Type B pancreatic cell (in vitro differentiated cells): ENCODE results near the gene TBC1D2. TPM values are rescaled to one million over a fixed set of nuclear protein-coding genes. Genes with fewer than 3 reads are reported as not detected.

ENCODE experiments used
- DNase-seq: peaks from one replicate; pipeline ENCODE4 v3.0.0; 2021; ENCODE audit warnings: mixed read lengths; ENCODE audit not compliant: unreplicated experiment; ENCODE audit errors: extremely low spot score
- H3K27ac Mint-ChIP-seq: 2 replicates; pipeline ENCODE4 v1.8.0; 2021; ENCODE audit warnings: mild to moderate bottlenecking, mixed read lengths
- H3K27me3 Mint-ChIP-seq: 2 replicates; pipeline ENCODE4 v1.8.0; 2021; ENCODE audit warnings: mixed read lengths
- H3K36me3 Mint-ChIP-seq: 2 replicates; pipeline ENCODE4 v1.8.0; 2021; ENCODE audit warnings: mixed read lengths
- H3K4me1 Mint-ChIP-seq: one replicate; pipeline ENCODE4 v1.8.0; 2021; ENCODE audit warnings: mixed read lengths; ENCODE audit not compliant: unreplicated experiment
- H3K4me3 Mint-ChIP-seq: 2 replicates; pipeline ENCODE4 v1.8.0; 2021; ENCODE audit warnings: mild to moderate bottlenecking, mixed read lengths
- H3K9me3 Mint-ChIP-seq: 2 replicates; pipeline ENCODE4 v1.8.0; 2021; ENCODE audit warnings: mixed read lengths
- total RNA-seq: library from RNA; stranded (reverse); gene quantifications from 2 replicates; pipeline ENCODE4 v1.2.1, GENCODE V29; 2021; ENCODE audit warnings: low replicate concordance
- TF ChIP-seq, protein P1 (sequence below): fragments of 200-600 bp; sonication (generic); conservative IDR thresholded peaks from 2 replicates; pipeline ENCODE4 v1.5.0; 2021; ENCODE audit warnings: antibody characterized with exemption, mild to moderate bottlenecking

Gene TBC1D2
- total RNA-seq, 1 donor from 2014 or later = 9.4 TPM

- Mint-ChIP-seq H3K4me1 (peaks cover 29% of the 10 kb centered on the region), H3K4me3 (peak overlapping the region; percentile 17), H3K27me3 (no peaks in the 10 kb centered on the region), H3K9me3 (no peaks in the 10 kb centered on the region), H3K36me3 (peaks cover 5% of the 10 kb centered on the region), H3K27ac (peak overlapping the region; percentile 92)
- TF ChIP-seq, protein P1, sequence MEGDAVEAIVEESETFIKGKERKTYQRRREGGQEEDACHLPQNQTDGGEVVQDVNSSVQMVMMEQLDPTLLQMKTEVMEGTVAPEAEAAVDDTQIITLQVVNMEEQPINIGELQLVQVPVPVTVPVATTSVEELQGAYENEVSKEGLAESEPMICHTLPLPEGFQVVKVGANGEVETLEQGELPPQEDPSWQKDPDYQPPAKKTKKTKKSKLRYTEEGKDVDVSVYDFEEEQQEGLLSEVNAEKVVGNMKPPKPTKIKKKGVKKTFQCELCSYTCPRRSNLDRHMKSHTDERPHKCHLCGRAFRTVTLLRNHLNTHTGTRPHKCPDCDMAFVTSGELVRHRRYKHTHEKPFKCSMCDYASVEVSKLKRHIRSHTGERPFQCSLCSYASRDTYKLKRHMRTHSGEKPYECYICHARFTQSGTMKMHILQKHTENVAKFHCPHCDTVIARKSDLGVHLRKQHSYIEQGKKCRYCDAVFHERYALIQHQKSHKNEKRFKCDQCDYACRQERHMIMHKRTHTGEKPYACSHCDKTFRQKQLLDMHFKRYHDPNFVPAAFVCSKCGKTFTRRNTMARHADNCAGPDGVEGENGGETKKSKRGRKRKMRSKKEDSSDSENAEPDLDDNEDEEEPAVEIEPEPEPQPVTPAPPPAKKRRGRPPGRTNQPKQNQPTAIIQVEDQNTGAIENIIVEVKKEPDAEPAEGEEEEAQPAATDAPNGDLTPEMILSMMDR = no peak
- no peak for DNase-seq
These were observed 35.6 kb downstream of the TBC1D2 start for GRCh38 chr9:98219794-98220370.

DNA sequence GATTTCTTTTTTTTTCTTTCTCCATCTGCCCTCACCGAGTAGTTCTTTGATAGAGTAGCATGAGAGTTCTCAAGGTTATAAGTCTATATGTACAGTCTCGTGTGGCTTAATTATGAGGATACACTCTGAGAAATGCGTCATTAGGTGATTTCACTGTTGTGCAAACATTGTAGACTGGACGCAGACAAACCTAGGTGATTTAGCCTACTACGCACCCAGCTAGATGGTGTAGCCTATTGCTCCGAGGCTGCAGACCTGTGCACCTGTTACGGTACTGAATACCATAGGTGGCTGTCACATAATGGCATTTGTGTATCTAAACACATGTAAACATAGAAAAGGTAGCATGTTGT lies 36.1 kb downstream of the TBC1D2 start:
- Mint-ChIP-seq H3K36me3 (peaks cover 5% of the 10 kb centered on the region), H3K27me3 (no peaks in the 10 kb centered on the region), H3K4me3 (peak overlapping the region; percentile 17), H3K4me1 (peaks cover 31% of the 10 kb centered on the region), H3K9me3 (no peaks in the 10 kb centered on the region), H3K27ac (peak overlapping the region; percentile 92)
- no peak for DNase-seq
- TF ChIP-seq, protein P1 = no peak

GRCh38 chr9:98218562-98219363 lies 36.7 kb downstream of the TBC1D2 start:
- H3K36me3 Mint-ChIP-seq = peaks cover 5% of the 10 kb centered on the region
- no peak for DNase-seq

GRCh38 chr9:98217255-98217654 lies 38.2 kb downstream of the TBC1D2 start:
- Mint-ChIP-seq H3K4me3 (no peak overlapping the region), H3K4me1 (peaks cover 32% of the 10 kb centered on the region), H3K27me3 (no peaks in the 10 kb centered on the region), H3K27ac (no peak overlapping the region), H3K36me3 (no peaks in the 10 kb centered on the region), H3K9me3 (no peaks in the 10 kb centered on the region)
- DNase-seq = no peak
- TF ChIP-seq, protein P1 = no peak

More at GRCh38 chr9:98218562-98219363, 36.7 kb downstream of the TBC1D2 start:
- H3K4me1 Mint-ChIP-seq = peaks cover 31% of the 10 kb centered on the region
- TF ChIP-seq, protein P1 = no peak
- H3K27me3 Mint-ChIP-seq = no peaks in the 10 kb centered on the region
- peak overlapping the region; percentile 92 for H3K27ac Mint-ChIP-seq
- H3K4me3 Mint-ChIP-seq = peak overlapping the region; percentile 17
- no peaks in the 10 kb centered on the region for H3K9me3 Mint-ChIP-seq

DNA sequence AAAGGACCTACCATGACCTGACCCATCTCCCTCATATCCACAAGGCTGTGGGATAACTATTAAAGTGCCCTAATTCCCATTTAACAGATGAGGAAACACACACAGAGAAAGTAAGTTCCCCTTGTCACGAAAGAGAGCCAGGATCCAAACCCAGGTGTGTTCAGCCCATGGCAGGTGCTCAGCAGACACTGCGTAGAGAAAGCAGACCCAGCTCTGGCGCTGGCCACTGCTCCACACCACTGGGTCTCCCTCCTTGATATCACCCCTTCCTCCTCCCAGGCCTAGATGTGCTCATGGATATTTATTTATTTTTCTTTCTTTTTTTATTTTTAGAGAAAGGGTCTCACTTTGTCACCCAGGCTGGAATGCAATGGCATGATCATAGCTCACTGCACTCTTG lies 39.1 kb downstream of the TBC1D2 start:
- no peak overlapping the region for H3K4me3 Mint-ChIP-seq
- H3K9me3 Mint-ChIP-seq = no peaks in the 10 kb centered on the region
- no peak overlapping the region for H3K27ac Mint-ChIP-seq
- no peak for DNase-seq
- TF ChIP-seq, protein P1 = no peak
- H3K36me3 Mint-ChIP-seq = no peaks in the 10 kb centered on the region
- peaks cover 28% of the 10 kb centered on the region for H3K4me1 Mint-ChIP-seq
- no peaks in the 10 kb centered on the region for H3K27me3 Mint-ChIP-seq
